Stimulated activated CD4-positive, alpha-beta T cell treated with anti-CD3 and anti-CD28 coated beads, Interleukin-4, amount 100 ng/mL, for 1 hour (primary cell): ENCODE results near the gene CHRNA3.

Source experiments
- DNase-seq: peaks from one replicate; pipeline ENCODE4 v3.0.0-alpha.2; 2020

The CHRNA3 gene

DNA sequence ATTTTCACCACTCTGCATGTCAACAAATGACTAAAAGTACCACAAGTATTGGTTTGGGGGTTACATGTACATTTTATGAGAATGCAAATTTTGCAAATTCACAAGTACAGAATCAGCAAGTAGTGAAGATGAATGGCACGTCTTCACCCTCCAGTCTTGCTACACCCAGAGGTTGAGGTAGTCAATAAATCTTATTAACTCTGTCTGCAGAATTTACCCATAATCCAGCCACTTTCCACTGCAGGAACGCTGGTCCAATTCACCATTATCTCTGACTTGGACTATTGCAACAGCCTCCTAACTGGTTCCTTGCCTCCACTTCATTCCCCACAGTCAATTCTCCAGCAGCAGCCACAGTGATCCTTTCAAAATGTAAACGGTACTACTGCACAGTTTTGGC, 70.0 kb downstream of the CHRNA3 start:
- no peak for DNase-seq

DNA sequence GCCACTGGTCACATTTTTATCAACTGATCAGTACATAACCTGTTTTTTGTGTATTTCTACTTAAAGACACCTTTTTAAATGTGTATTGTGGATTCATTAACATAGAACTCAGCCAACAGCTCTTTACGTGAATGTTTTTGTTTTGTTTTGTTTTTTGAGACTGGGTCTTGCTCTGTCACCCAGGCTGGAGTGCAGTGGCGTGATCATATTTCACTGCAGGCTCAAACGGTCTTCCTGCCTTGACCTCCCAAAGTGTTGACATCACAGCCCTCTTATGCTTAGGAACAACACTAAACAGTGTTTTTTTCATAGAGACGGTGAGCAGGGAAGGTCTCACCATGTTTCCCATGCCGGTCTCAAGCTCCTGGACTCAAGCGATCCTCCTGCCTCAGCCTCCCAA, 70.6 kb downstream of the CHRNA3 start:
- no peak for DNase-seq
